Body of pancreas (tissue), 4 donors: ENCODE results near the gene NANOS2.

Experiments used
- CTCF ChIP-seq, 7 experiments: fragments of 450-650 bp in 4 of 7; fragments of 200-600 bp in 3 of 7; sonication (generic) in 3 of 7; IDR thresholded peaks; one replicate each; pipeline ENCODE4 v1.5.1; 2016 to 2019; ENCODE audit warnings: antibody characterized with exemption in 7 of 7
- POLR2A ChIP-seq, 3 donors: fragments of 450-650 bp; IDR thresholded peaks; one replicate each; pipeline ENCODE4 v1.6.1; 2016; ENCODE audit warnings: antibody characterized with exemption in 3 of 3, mild to moderate bottlenecking in 2 of 3

- TF ChIP-seq CTCF (IDR thresholded peaks at IDR 0.05) (no peak), POLR2A (IDR thresholded peaks at IDR 0.05) (no peak)
Observed at GRCh38 chr19:45876161-45876410, 38.5 kb downstream of the NANOS2 start.
